Activated naive CD8-positive, alpha-beta T cell treated with anti-CD3 and anti-CD28 coated beads for 36 hours (primary cell): ENCODE data around the gene S100A7. TPM values are rescaled to one million over a fixed set of nuclear protein-coding genes. Genes with fewer than 3 reads are reported as not detected.
"Not testable (repeated sequence)": the region's sequence is repeated elsewhere in the genome, so short reads cannot be mapped to it uniquely, and the experiment has no call there.

Source experiments
- DNase-seq: peaks from one replicate; pipeline ENCODE4 v3.0.0; 2021
- H3K27ac Mint-ChIP-seq: one replicate; pipeline ENCODE4 v1.8.0; 2022; ENCODE audit warnings: mild to moderate bottlenecking, moderate library complexity, mixed read lengths
- H3K27me3 Mint-ChIP-seq: one replicate; pipeline ENCODE4 v1.8.0; 2022; ENCODE audit warnings: mild to moderate bottlenecking, mixed read lengths
- H3K36me3 Mint-ChIP-seq: one replicate; pipeline ENCODE4 v1.8.0; 2021; ENCODE audit warnings: mild to moderate bottlenecking, mixed read lengths
- H3K4me1 Mint-ChIP-seq: one replicate; pipeline ENCODE4 v1.8.0; 2021; ENCODE audit warnings: mixed read lengths
- H3K4me3 Mint-ChIP-seq: one replicate; pipeline ENCODE4 v1.8.0; 2022; ENCODE audit warnings: mild to moderate bottlenecking, moderate library complexity, mixed read lengths
- H3K9me3 Mint-ChIP-seq: one replicate; pipeline ENCODE4 v1.8.0; 2022; ENCODE audit warnings: mixed read lengths
- total RNA-seq, 2 experiments: library from RNA; stranded (reverse); gene quantifications; one replicate each; pipeline ENCODE4 v1.2.3, GENCODE V29; 2021

Gene S100A7
- total RNA-seq, 2 experiments from 2014 or later: not detected

GRCh38 chr1:153485863-153486262 lies 25.4 kb upstream of the S100A7 start:
- peaks cover 37% of the 10 kb centered on the region for H3K27me3 Mint-ChIP-seq
- H3K27ac Mint-ChIP-seq: no peak overlapping the region
- no peaks in the 10 kb centered on the region for H3K4me1 Mint-ChIP-seq
- no peak overlapping the region for H3K4me3 Mint-ChIP-seq
- DNase-seq: no peak
- H3K36me3 Mint-ChIP-seq: no peaks in the 10 kb centered on the region
- H3K9me3 Mint-ChIP-seq: no peaks in the 10 kb centered on the region

GRCh38 chr1:153483776-153484175 lies 23.3 kb upstream of the S100A7 start:
- peaks cover 47% of the 10 kb centered on the region for H3K27me3 Mint-ChIP-seq
- DNase-seq: no peak
- H3K4me1 Mint-ChIP-seq: no peaks in the 10 kb centered on the region
- H3K27ac Mint-ChIP-seq: no peak overlapping the region
- H3K9me3 Mint-ChIP-seq: no peaks in the 10 kb centered on the region
- no peaks in the 10 kb centered on the region for H3K36me3 Mint-ChIP-seq
- H3K4me3 Mint-ChIP-seq: no peak overlapping the region

- H3K36me3 Mint-ChIP-seq: no peaks in the 10 kb centered on the region
- DNase-seq: no peak
- H3K9me3 Mint-ChIP-seq: no peaks in the 10 kb centered on the region
- H3K4me1 Mint-ChIP-seq: no peaks in the 10 kb centered on the region
- H3K27me3 Mint-ChIP-seq: peaks cover 44% of the 10 kb centered on the region
- H3K27ac Mint-ChIP-seq: no peak overlapping the region
- no peak overlapping the region for H3K4me3 Mint-ChIP-seq
These were observed 20.7 kb upstream of the S100A7 start for GRCh38 chr1:153481124-153481523.

- Mint-ChIP-seq H3K27ac (no peak overlapping the region), H3K4me1 (no peaks in the 10 kb centered on the region), H3K9me3 (no peaks in the 10 kb centered on the region), H3K36me3 (no peaks in the 10 kb centered on the region), H3K27me3 (peaks cover 35% of the 10 kb centered on the region), H3K4me3 (no peak overlapping the region)
- DNase-seq: no peak
These were observed 18.5 kb upstream of the S100A7 start for GRCh38 chr1:153478692-153479618.

- H3K9me3 Mint-ChIP-seq: no peaks in the 10 kb centered on the region
- DNase-seq: no peak
- no peaks in the 10 kb centered on the region for H3K4me1 Mint-ChIP-seq
- H3K4me3 Mint-ChIP-seq: no peak overlapping the region
- no peaks in the 10 kb centered on the region for H3K36me3 Mint-ChIP-seq
- no peak overlapping the region for H3K27ac Mint-ChIP-seq
- peaks cover 30% of the 10 kb centered on the region for H3K27me3 Mint-ChIP-seq
These were observed 17.7 kb upstream of the S100A7 start for GRCh38 chr1:153478047-153478691.

GRCh38 chr1:153476491-153477093 lies 16.1 kb upstream of the S100A7 start:
- Mint-ChIP-seq H3K27me3 (peaks cover 17% of the 10 kb centered on the region), H3K4me1 (no peaks in the 10 kb centered on the region), H3K27ac (no peak overlapping the region), H3K4me3 (no peak overlapping the region), H3K36me3 (no peaks in the 10 kb centered on the region), H3K9me3 (peaks cover 8% of the 10 kb centered on the region)
- no peak for DNase-seq

GRCh38 chr1:153475282-153475681 lies 14.8 kb upstream of the S100A7 start:
- Mint-ChIP-seq H3K27me3 (peaks cover 6% of the 10 kb centered on the region), H3K4me1 (no peaks in the 10 kb centered on the region), H3K36me3 (no peaks in the 10 kb centered on the region), H3K27ac (no peak overlapping the region), H3K4me3 (no peak overlapping the region), H3K9me3 (peaks cover 14% of the 10 kb centered on the region)
- no peak for DNase-seq

GRCh38 chr1:153474347-153474746 lies 13.9 kb upstream of the S100A7 start:
- Mint-ChIP-seq H3K36me3 (no peaks in the 10 kb centered on the region), H3K27ac (no peak overlapping the region), H3K9me3 (peaks cover 14% of the 10 kb centered on the region), H3K4me1 (no peaks in the 10 kb centered on the region), H3K27me3 (peaks cover 8% of the 10 kb centered on the region), H3K4me3 (no peak overlapping the region)
- DNase-seq: no peak

- H3K36me3 Mint-ChIP-seq: no peaks in the 10 kb centered on the region
- H3K4me1 Mint-ChIP-seq: peaks cover 2% of the 10 kb centered on the region
- H3K4me3 Mint-ChIP-seq: no peak overlapping the region
- H3K27me3 Mint-ChIP-seq: peaks cover 10% of the 10 kb centered on the region
- H3K27ac Mint-ChIP-seq: no peak overlapping the region
- H3K9me3 Mint-ChIP-seq: peaks cover 14% of the 10 kb centered on the region
- no peak for DNase-seq
These were observed 10.3 kb upstream of the S100A7 start for GRCh38 chr1:153470707-153471106.

- Mint-ChIP-seq H3K27me3 (peaks cover 27% of the 10 kb centered on the region), H3K4me1 (peaks cover 2% of the 10 kb centered on the region), H3K9me3 (peaks cover 6% of the 10 kb centered on the region), H3K27ac (no peak overlapping the region), H3K36me3 (no peaks in the 10 kb centered on the region), H3K4me3 (no peak overlapping the region)
- no peak for DNase-seq
These were observed 6.5 kb upstream of the S100A7 start for GRCh38 chr1:153466908-153467307.

GRCh38 chr1:153465811-153466636 lies 5.6 kb upstream of the S100A7 start:
- Mint-ChIP-seq H3K9me3 (peaks cover 6% of the 10 kb centered on the region), H3K36me3 (no peaks in the 10 kb centered on the region), H3K4me3 (no peak overlapping the region), H3K27me3 (peaks cover 27% of the 10 kb centered on the region), H3K4me1 (peaks cover 2% of the 10 kb centered on the region), H3K27ac (no peak overlapping the region)
- DNase-seq: peak; percentile 65

GRCh38 chr1:153462741-153463140 lies 2.3 kb upstream of the S100A7 start:
- not testable (repeated sequence) for H3K4me3 Mint-ChIP-seq, H3K4me1 Mint-ChIP-seq, DNase-seq, H3K36me3 Mint-ChIP-seq, H3K9me3 Mint-ChIP-seq, H3K27ac Mint-ChIP-seq
- peaks cover 23% of the 10 kb centered on the region for H3K27me3 Mint-ChIP-seq

- no peaks in the 10 kb centered on the region for H3K36me3 Mint-ChIP-seq
- no peak overlapping the region for H3K27ac Mint-ChIP-seq
- H3K4me3 Mint-ChIP-seq: no peak overlapping the region
- H3K9me3 Mint-ChIP-seq: no peaks in the 10 kb centered on the region
- H3K27me3 Mint-ChIP-seq: peaks cover 14% of the 10 kb centered on the region
- H3K4me1 Mint-ChIP-seq: no peaks in the 10 kb centered on the region
- no peak for DNase-seq
These were observed 796 bp downstream of the S100A7 start for GRCh38 chr1:153459655-153460054.

GRCh38 chr1:153456396-153456795 lies 4.1 kb downstream of the S100A7 start:
- no peaks in the 10 kb centered on the region for H3K9me3 Mint-ChIP-seq
- H3K27me3 Mint-ChIP-seq: peaks cover 8% of the 10 kb centered on the region

GRCh38 chr1:153448851-153449250 lies 11.6 kb downstream of the S100A7 start:
- peaks cover 39% of the 10 kb centered on the region for H3K27me3 Mint-ChIP-seq
- DNase-seq: not testable (repeated sequence)

More at GRCh38 chr1:153456396-153456795, 4.1 kb downstream of the S100A7 start:
- no peak for DNase-seq
- H3K4me1 Mint-ChIP-seq: no peaks in the 10 kb centered on the region
- no peak overlapping the region for H3K4me3 Mint-ChIP-seq
- no peak overlapping the region for H3K27ac Mint-ChIP-seq
- no peaks in the 10 kb centered on the region for H3K36me3 Mint-ChIP-seq

More at GRCh38 chr1:153448851-153449250, 11.6 kb downstream of the S100A7 start:
- not testable (repeated sequence) for H3K27ac Mint-ChIP-seq, H3K4me1 Mint-ChIP-seq, H3K9me3 Mint-ChIP-seq, H3K4me3 Mint-ChIP-seq, H3K36me3 Mint-ChIP-seq
